NCI-H748 (cell line): ENCODE results near the gene HDHD3.

ENCODE experiments used
- DNase-seq: peaks from one replicate; lab custom pipeline; 2025; ENCODE audit not compliant: unreplicated experiment; lab: John Stamatoyannopoulos, UW

HDHD3 gene

GRCh38 chr9:113337714-113338113, 39.1 kb downstream of the HDHD3 start:
- no peak for DNase-seq

DNA sequence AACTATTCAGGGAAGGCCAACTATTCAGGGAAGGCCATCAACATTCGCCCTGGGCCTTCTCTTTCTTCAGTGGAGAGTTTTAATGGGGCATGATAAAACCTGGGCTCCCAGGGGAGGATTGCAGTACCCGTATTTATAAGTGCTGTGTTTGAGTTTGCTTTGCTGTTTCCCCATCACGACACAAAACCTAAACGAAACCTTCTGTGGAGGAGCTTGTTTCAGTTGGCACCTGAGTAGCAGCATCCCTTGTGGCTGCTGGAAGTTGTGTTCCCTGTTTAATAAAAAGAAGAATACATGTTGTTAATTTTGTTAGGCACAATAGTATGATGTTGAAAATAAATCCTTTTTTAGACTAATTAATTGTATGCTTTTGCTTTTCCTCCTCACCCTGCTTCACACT, 45.0 kb downstream of the HDHD3 start:
- DNase-seq = no peak

DNA sequence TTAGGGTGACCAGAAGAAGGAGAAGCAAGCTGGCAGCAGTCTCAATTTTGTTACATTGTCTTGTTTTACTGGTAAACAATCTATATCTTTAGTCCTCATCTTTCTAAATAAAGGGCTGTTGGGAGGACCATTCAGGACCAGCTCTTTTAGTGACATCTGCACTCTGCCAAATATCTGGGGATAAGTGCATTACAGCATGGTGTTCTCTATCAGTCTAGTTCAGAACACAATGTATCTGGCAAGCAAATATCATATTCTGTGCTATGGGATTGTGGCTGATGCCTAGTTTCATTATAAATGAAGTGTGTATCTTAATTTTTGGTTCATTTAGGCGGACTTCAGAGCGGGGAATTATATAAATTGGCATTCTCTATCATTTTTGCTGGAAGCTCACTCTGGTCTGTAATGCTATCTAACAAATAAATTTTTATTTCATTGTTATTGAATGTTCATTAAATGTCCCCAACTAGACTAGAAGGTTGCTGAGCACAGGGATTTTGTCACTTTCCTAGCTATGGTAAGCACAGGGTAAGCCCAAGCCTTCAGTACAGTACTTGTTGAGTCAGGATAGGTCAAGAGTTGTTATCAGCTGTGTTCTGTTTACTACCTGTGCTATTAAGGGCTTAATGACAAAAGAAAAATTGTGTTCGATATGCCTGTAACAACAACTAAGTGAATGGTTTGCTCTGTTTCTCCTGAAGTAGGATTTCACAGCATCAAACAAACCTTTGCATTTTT, 48.6 kb downstream of the HDHD3 start:
- no peak for DNase-seq

GRCh38 chr9:113326230-113326629, 50.6 kb downstream of the HDHD3 start:
- no peak for DNase-seq
